ENCODE data around the gene ZNF660.
"Not testable (repeated sequence)": the region's sequence is repeated elsewhere in the genome, so short reads cannot be mapped to it uniquely, and the experiment has no call there.

DNA sequence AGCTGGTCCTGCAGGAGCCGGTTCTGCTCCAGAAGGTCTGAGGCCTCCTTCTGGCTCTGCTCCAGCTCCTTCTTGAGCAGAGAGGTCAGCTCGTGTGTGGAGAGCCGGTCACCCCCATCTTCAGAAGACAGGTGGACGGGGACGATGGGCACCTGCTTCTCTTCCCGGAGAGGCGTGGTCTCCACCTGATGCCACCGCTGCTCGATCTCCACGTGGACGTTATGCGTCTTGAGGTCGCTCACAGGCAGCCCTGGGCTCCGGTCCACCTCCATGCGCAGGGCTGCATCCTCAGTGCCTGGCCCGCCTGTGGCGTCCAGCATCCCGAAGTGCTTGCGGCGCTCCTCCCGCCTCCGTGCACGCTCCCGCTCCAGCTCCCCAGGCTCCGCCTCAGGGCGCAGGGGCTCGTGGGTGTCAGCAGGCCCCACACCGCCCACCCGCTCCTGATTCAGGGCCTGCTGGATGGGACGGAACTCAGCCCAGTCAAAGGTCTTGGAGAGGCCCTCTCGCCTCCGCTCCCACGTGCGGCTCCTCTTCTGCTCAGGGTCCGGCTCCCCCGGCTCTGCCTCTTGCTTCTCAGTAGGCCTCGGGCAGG lies 5.7 kb upstream of the ZNF660 start:
- TF ChIP-seq, protein P1, sequence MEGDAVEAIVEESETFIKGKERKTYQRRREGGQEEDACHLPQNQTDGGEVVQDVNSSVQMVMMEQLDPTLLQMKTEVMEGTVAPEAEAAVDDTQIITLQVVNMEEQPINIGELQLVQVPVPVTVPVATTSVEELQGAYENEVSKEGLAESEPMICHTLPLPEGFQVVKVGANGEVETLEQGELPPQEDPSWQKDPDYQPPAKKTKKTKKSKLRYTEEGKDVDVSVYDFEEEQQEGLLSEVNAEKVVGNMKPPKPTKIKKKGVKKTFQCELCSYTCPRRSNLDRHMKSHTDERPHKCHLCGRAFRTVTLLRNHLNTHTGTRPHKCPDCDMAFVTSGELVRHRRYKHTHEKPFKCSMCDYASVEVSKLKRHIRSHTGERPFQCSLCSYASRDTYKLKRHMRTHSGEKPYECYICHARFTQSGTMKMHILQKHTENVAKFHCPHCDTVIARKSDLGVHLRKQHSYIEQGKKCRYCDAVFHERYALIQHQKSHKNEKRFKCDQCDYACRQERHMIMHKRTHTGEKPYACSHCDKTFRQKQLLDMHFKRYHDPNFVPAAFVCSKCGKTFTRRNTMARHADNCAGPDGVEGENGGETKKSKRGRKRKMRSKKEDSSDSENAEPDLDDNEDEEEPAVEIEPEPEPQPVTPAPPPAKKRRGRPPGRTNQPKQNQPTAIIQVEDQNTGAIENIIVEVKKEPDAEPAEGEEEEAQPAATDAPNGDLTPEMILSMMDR (IDR thresholded peaks at IDR 0.05) = not testable (repeated sequence)
- TF ChIP-seq POLR2A (IDR thresholded peaks at IDR 0.05) = not testable (repeated sequence)

Measured in uterus (tissue), 2 donors.